ENCODE data around the gene GNAT1.
"Not testable (repeated sequence)": the region's sequence is repeated elsewhere in the genome, so short reads cannot be mapped to it uniquely, and the experiment has no call there.

Gene GNAT1

GRCh38 chr3:50202353-50203112 lies 11.1 kb downstream of the GNAT1 start:
- DNase-seq (ENCODE audit: low read depth in 2 of 2), result no peak

- DNase-seq (ENCODE audit: low read depth in 2 of 2), result no peak
Observed at GRCh38 chr3:50203113-50203808, 11.9 kb downstream of the GNAT1 start.

- DNase-seq (ENCODE audit: low read depth in 2 of 2), result no peak
Observed at GRCh38 chr3:50203809-50204803, 12.7 kb downstream of the GNAT1 start.

- DNase-seq (ENCODE audit: low read depth in 2 of 2), result no peak
Observed at GRCh38 chr3:50204804-50205412, 13.5 kb downstream of the GNAT1 start, which contains the start of gene SLC38A3. Gene SLC38A3 (plus strand): TSS chr3:50205271. CDS start chr3:50214200, 8,929 bp downstream.

GRCh38 chr3:50205413-50206276 lies 14.2 kb downstream of the GNAT1 start:
- no peak for DNase-seq (ENCODE audit: low read depth in 2 of 2)

GRCh38 chr3:50207359-50208042 lies 16.1 kb downstream of the GNAT1 start:
- no peak for DNase-seq (ENCODE audit: low read depth in 2 of 2)

GRCh38 chr3:50208677-50209344 lies 17.4 kb downstream of the GNAT1 start:
- DNase-seq (ENCODE audit: low read depth in 2 of 2), result no peak

GRCh38 chr3:50210176-50210509 lies 18.7 kb downstream of the GNAT1 start:
- DNase-seq (ENCODE audit: low read depth in 2 of 2), result no peak

- no peak for DNase-seq (ENCODE audit: low read depth in 2 of 2)
Observed at GRCh38 chr3:50210510-50211367, 19.3 kb downstream of the GNAT1 start.

- not testable (repeated sequence) for DNase-seq (ENCODE audit: low read depth in 2 of 2)
Observed at GRCh38 chr3:50211368-50211717, 19.9 kb downstream of the GNAT1 start.

- no peak for DNase-seq (ENCODE audit: low read depth in 2 of 2)
Observed at GRCh38 chr3:50211930-50212329, 20.5 kb downstream of the GNAT1 start.

GRCh38 chr3:50212502-50212901 lies 21.1 kb downstream of the GNAT1 start:
- no peak for DNase-seq (ENCODE audit: low read depth in 2 of 2)

- DNase-seq (ENCODE audit: low read depth in 2 of 2), result no peak
Observed at GRCh38 chr3:50212971-50213370, 21.6 kb downstream of the GNAT1 start.

GRCh38 chr3:50213373-50213772 lies 22.0 kb downstream of the GNAT1 start:
- DNase-seq (ENCODE audit: low read depth in 2 of 2), result no peak

- DNase-seq (ENCODE audit: low read depth in 2 of 2), result no peak
Observed at GRCh38 chr3:50214824-50215223, 23.4 kb downstream of the GNAT1 start.

GRCh38 chr3:50215529-50215928 lies 24.1 kb downstream of the GNAT1 start:
- no peak for DNase-seq (ENCODE audit: low read depth in 2 of 2)

- no peak for DNase-seq (ENCODE audit: low read depth in 2 of 2)
Observed at GRCh38 chr3:50217681-50218080, 26.3 kb downstream of the GNAT1 start.

- no peak for DNase-seq (ENCODE audit: low read depth in 2 of 2)
Observed at GRCh38 chr3:50218448-50218847, 27.0 kb downstream of the GNAT1 start.

- no peak for DNase-seq (ENCODE audit: low read depth in 2 of 2)
Observed at GRCh38 chr3:50219285-50219684, 27.9 kb downstream of the GNAT1 start.

Measured in stimulated activated CD4-positive, alpha-beta T cell treated with anti-CD3 and anti-CD28 coated beads, Interleukin-1b, Interleukin-23, amount 100 ng/mL, for 1 hour (primary cell).